Thoracic aorta (tissue), 2 donors: ENCODE results near the gene DUSP22. TPM values are rescaled to one million over a fixed set of nuclear protein-coding genes. Genes with fewer than 3 reads are reported as not detected.

Source experiments
- ATAC-seq: fragments of 150-250 bp; one replicate; pipeline ENCODE4 v1.8.0; 2017; ENCODE audit warnings: low read depth; ENCODE audit not compliant: insufficient number of reproducible peaks, low FRiP score
- DNase-seq: peaks from one replicate; pipeline ENCODE4 v3.0.0-alpha.2; 2020; ENCODE audit warnings: low spot score
- H3K27ac ChIP-seq, 2 donors: fragments of 200-600 bp; sonication (generic); 1 replicate in 1 of 2; 2 replicates in 1 of 2; pipeline ENCODE4 v1.5.1; 2016; ENCODE audit warnings: mild to moderate bottlenecking in 2 of 2, moderate library complexity in 2 of 2
- H3K27me3 ChIP-seq: fragments of 200-600 bp; sonication (generic); replicated peaks from 2 replicates; pipeline ENCODE4 v1.6.0; 2016; ENCODE audit warnings: mild to moderate bottlenecking; ENCODE audit not compliant: insufficient read depth
- H3K36me3 ChIP-seq: fragments of 200-600 bp; sonication (generic); one replicate; pipeline ENCODE4 v1.5.1; 2016
- H3K4me1 ChIP-seq, 2 donors: fragments of 200-600 bp; sonication (generic); 1 replicate in 1 of 2; 2 replicates in 1 of 2; pipeline versions ENCODE4 v1.5.1 to v1.6.0; 2016; ENCODE audit warnings: low read depth in 2 of 2, mild to moderate bottlenecking in 1 of 2; ENCODE audit not compliant: control insufficient read depth in 1 of 2
- H3K4me3 ChIP-seq: fragments of 200-600 bp; sonication (generic); 2 replicates; pipeline ENCODE4 v1.5.1; 2016; ENCODE audit warnings: mild to moderate bottlenecking
- H3K9me3 ChIP-seq: fragments of 200-600 bp; sonication (generic); 2 replicates; pipeline ENCODE4 v1.5.1; 2016
- CTCF ChIP-seq: fragments of 200-600 bp; sonication (generic); IDR thresholded peaks from one replicate; pipeline ENCODE4 v1.5.1; 2019; ENCODE audit warnings: antibody characterized with exemption
- total RNA-seq, 2 donors: library from RNA; depleted of rRNA; stranded (reverse); fragments of >200 nt; gene quantifications; one replicate each; pipeline versions ENCODE4 v1.1.0 to v1.2.3, GENCODE V29; 2016

DUSP22 gene
- total RNA-seq, 2 donors from 2014 or later = 49.0 to 74.6 TPM

GRCh38 chr6:256169-256568 is 36.1 kb upstream of the DUSP22 start:
- H3K27me3 ChIP-seq = no peaks in the 10 kb centered on the region
- TF ChIP-seq CTCF = no peak
- no peaks in the 10 kb centered on the region for H3K9me3 ChIP-seq
- H3K36me3 ChIP-seq = no peaks in the 10 kb centered on the region
- H3K27ac ChIP-seq = no peak overlapping the region
- DNase-seq = no peak
- no peak overlapping the region for H3K4me3 ChIP-seq
- no peak for ATAC-seq
- no peaks in the 10 kb centered on the region for H3K4me1 ChIP-seq

GRCh38 chr6:257031-257725 is 35.1 kb upstream of the DUSP22 start:
- no peak overlapping the region for H3K4me3 ChIP-seq
- H3K9me3 ChIP-seq = no peaks in the 10 kb centered on the region
- H3K4me1 ChIP-seq = no peaks in the 10 kb centered on the region
- no peak for ATAC-seq
- no peak for DNase-seq
- no peak for TF ChIP-seq CTCF
- no peaks in the 10 kb centered on the region for H3K27me3 ChIP-seq
- H3K36me3 ChIP-seq = no peaks in the 10 kb centered on the region
- no peak overlapping the region for H3K27ac ChIP-seq

GRCh38 chr6:257774-258173 is 34.5 kb upstream of the DUSP22 start:
- no peak for TF ChIP-seq CTCF
- no peak overlapping the region for H3K27ac ChIP-seq
- H3K4me1 ChIP-seq = no peaks in the 10 kb centered on the region
- DNase-seq (no peak), ATAC-seq (no peak)
- H3K27me3 ChIP-seq = no peaks in the 10 kb centered on the region
- H3K9me3 ChIP-seq = no peaks in the 10 kb centered on the region
- H3K4me3 ChIP-seq = no peak overlapping the region
- no peaks in the 10 kb centered on the region for H3K36me3 ChIP-seq

- DNase-seq (no peak), ATAC-seq (no peak)
- no peaks in the 10 kb centered on the region for H3K4me1 ChIP-seq
- H3K4me3 ChIP-seq = no peak overlapping the region
- TF ChIP-seq CTCF = no peak
- no peak overlapping the region for H3K27ac ChIP-seq
- H3K36me3 ChIP-seq = no peaks in the 10 kb centered on the region
- H3K27me3 ChIP-seq = no peaks in the 10 kb centered on the region
- H3K9me3 ChIP-seq = no peaks in the 10 kb centered on the region
These were observed 33.0 kb upstream of the DUSP22 start for GRCh38 chr6:259316-259715.

GRCh38 chr6:259901-260508 is 32.3 kb upstream of the DUSP22 start:
- H3K27me3 ChIP-seq = no peaks in the 10 kb centered on the region
- no peaks in the 10 kb centered on the region for H3K4me1 ChIP-seq
- H3K36me3 ChIP-seq = no peaks in the 10 kb centered on the region
- H3K27ac ChIP-seq = no peak overlapping the region
- H3K9me3 ChIP-seq = no peaks in the 10 kb centered on the region
- DNase-seq (no peak), ATAC-seq (no peak)
- no peak overlapping the region for H3K4me3 ChIP-seq
- no peak for TF ChIP-seq CTCF
